ENCODE measurements around the gene KCNN3. TPM values are rescaled to one million over a fixed set of nuclear protein-coding genes. Genes with fewer than 3 reads are reported as not detected.

The KCNN3 gene
- total RNA-seq, 1 donor from 2014 or later, result under 0.01 TPM

GRCh38 chr1:154753426-154753825, 116.7 kb downstream of the KCNN3 start:
- TF ChIP-seq CTCF (conservative IDR thresholded peaks at IDR 0.05; ENCODE audit: low read depth, low read length), result no peak
- H3K4me3 ChIP-seq (ENCODE audit: low read depth, low read length), result no peak overlapping the region
- DNase-seq (ENCODE audit: low read depth), result no peak

GRCh38 chr1:154752273-154753030, 117.6 kb downstream of the KCNN3 start:
- H3K4me3 ChIP-seq (ENCODE audit: low read depth, low read length), result no peak overlapping the region
- peak; percentile 27 for TF ChIP-seq CTCF (conservative IDR thresholded peaks at IDR 0.05; ENCODE audit: low read depth, low read length)
- no peak for DNase-seq (ENCODE audit: low read depth)

- no peak overlapping the region for H3K4me3 ChIP-seq (ENCODE audit: low read depth, low read length)
- no peak for DNase-seq (ENCODE audit: low read depth)
- TF ChIP-seq CTCF (conservative IDR thresholded peaks at IDR 0.05; ENCODE audit: low read depth, low read length), result no peak
These were observed 118.4 kb downstream of the KCNN3 start for GRCh38 chr1:154751690-154752089.

GRCh38 chr1:154750681-154751665, 119.1 kb downstream of the KCNN3 start:
- H3K4me3 ChIP-seq (ENCODE audit: low read depth, low read length), result no peak overlapping the region
- no peak for TF ChIP-seq CTCF (conservative IDR thresholded peaks at IDR 0.05; ENCODE audit: low read depth, low read length)
- no peak for DNase-seq (ENCODE audit: low read depth)

GRCh38 chr1:154749078-154749760, 120.9 kb downstream of the KCNN3 start:
- no peak for DNase-seq (ENCODE audit: low read depth)
- TF ChIP-seq CTCF (conservative IDR thresholded peaks at IDR 0.05; ENCODE audit: low read depth, low read length), result peak; percentile 60
- no peak overlapping the region for H3K4me3 ChIP-seq (ENCODE audit: low read depth, low read length)

GRCh38 chr1:154748405-154748775, 121.7 kb downstream of the KCNN3 start:
- H3K4me3 ChIP-seq (ENCODE audit: low read depth, low read length), result no peak overlapping the region
- TF ChIP-seq CTCF (conservative IDR thresholded peaks at IDR 0.05; ENCODE audit: low read depth, low read length), result no peak
- DNase-seq (ENCODE audit: low read depth), result no peak
